ENCODE measurements around the gene FAM131B.

GRCh38 chr7:143318661-143319060 lies 43.9 kb downstream of the FAM131B start:
- TF ChIP-seq CTCF (optimal IDR thresholded peaks at IDR 0.05 in 1 of 3, IDR thresholded peaks at IDR 0.05 in 1 of 3, conservative IDR thresholded peaks at IDR 0.05 in 1 of 3; ENCODE audit: extremely low read depth in 1 of 3, insufficient read depth in 2 of 3, low read length in 3 of 3) (peak; percentile 23 to 59 (median 48)), EZH2 (IDR thresholded peaks at IDR 0.05; ENCODE audit: low read length) (no peak)
